DND-41 (cell line): ENCODE measurements around the gene CFAP54.

ENCODE experiments used
- EZH2 ChIP-seq: IDR thresholded peaks from 3 replicates; pipeline ENCODE4 v1.6.1; 2012; ENCODE audit warnings: borderline replicate concordance, low read depth, mild to moderate bottlenecking, moderate library complexity, low read length, inconsistent platforms; ENCODE audit not compliant: severe bottlenecking
- TF ChIP-seq, protein P1 (sequence below): IDR thresholded peaks from 2 replicates; pipeline ENCODE4 v1.5.1; 2012; ENCODE audit warnings: borderline replicate concordance, low read length, moderate library complexity, mild to moderate bottlenecking; ENCODE audit not compliant: poor library complexity, severe bottlenecking; ENCODE audit errors: extremely low read depth

DNA sequence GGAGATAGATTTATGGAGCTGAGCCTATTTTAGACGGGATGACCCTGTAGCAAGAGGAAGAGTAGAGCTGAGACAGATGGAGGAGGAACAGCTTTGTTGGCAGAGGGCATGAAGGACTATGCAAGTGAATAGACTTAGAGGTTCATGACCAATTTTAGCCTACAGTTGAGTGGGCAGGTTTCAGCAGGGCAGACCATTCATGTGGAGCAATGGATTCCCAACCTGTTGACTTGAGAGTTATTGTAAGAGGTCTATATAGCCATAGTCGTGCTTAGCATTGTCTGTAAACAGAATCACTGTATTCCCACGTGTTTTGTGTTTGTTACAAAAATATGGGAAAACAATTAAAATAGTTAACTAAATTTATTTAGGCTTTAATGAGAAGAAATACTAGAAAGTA lies 116.8 kb downstream of the CFAP54 start:
- TF ChIP-seq, protein P1, sequence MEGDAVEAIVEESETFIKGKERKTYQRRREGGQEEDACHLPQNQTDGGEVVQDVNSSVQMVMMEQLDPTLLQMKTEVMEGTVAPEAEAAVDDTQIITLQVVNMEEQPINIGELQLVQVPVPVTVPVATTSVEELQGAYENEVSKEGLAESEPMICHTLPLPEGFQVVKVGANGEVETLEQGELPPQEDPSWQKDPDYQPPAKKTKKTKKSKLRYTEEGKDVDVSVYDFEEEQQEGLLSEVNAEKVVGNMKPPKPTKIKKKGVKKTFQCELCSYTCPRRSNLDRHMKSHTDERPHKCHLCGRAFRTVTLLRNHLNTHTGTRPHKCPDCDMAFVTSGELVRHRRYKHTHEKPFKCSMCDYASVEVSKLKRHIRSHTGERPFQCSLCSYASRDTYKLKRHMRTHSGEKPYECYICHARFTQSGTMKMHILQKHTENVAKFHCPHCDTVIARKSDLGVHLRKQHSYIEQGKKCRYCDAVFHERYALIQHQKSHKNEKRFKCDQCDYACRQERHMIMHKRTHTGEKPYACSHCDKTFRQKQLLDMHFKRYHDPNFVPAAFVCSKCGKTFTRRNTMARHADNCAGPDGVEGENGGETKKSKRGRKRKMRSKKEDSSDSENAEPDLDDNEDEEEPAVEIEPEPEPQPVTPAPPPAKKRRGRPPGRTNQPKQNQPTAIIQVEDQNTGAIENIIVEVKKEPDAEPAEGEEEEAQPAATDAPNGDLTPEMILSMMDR = no peak
- TF ChIP-seq EZH2 = no peak
